NB4 (cell line): ENCODE data around the gene NELL2.

ENCODE experiments used
- MYC ChIP-seq: IDR thresholded peaks from 2 replicates; pipeline ENCODE4 v1.6.1; 2011; ENCODE audit warnings: low read depth, low read length
- TF ChIP-seq, protein P1 (sequence below): IDR thresholded peaks from one replicate; pipeline ENCODE4 v1.5.1; 2012; ENCODE audit warnings: low read depth, low read length

DNA sequence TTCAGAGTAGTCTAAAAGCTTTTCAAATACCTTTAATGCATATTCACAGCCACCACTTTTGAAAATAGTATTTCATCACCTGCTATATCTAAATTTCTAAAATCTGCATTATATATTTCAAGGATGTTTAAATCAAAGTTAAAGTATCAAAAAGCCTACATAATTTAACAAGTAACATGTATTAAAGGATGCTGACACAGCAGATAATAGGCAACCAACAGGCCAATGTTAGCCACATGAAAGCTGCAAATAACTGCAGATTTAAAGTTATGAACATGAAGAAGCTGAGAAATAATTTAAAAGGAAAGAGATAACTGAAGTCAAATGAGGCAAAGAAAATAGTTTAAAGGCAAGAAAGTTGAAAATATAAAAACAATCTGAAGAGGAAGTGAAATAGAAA, 39.8 kb upstream of the NELL2 start:
- no peak for TF ChIP-seq MYC
- TF ChIP-seq, protein P1, sequence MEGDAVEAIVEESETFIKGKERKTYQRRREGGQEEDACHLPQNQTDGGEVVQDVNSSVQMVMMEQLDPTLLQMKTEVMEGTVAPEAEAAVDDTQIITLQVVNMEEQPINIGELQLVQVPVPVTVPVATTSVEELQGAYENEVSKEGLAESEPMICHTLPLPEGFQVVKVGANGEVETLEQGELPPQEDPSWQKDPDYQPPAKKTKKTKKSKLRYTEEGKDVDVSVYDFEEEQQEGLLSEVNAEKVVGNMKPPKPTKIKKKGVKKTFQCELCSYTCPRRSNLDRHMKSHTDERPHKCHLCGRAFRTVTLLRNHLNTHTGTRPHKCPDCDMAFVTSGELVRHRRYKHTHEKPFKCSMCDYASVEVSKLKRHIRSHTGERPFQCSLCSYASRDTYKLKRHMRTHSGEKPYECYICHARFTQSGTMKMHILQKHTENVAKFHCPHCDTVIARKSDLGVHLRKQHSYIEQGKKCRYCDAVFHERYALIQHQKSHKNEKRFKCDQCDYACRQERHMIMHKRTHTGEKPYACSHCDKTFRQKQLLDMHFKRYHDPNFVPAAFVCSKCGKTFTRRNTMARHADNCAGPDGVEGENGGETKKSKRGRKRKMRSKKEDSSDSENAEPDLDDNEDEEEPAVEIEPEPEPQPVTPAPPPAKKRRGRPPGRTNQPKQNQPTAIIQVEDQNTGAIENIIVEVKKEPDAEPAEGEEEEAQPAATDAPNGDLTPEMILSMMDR = no peak
